ENCODE results near the gene ARAP1.

- no peak for TF ChIP-seq CTCF (IDR thresholded peaks at IDR 0.05 in 4 of 5, conservative IDR thresholded peaks at IDR 0.05 in 1 of 5)
- TF ChIP-seq POLR2A (IDR thresholded peaks at IDR 0.05), result no peak
Measured at GRCh38 chr11:72774499-72774898, 22.3 kb upstream of the ARAP1 start.

All from gastrocnemius medialis (tissue), 4 donors.